HepG2 (cell line): ENCODE data around the gene AMDHD1. TPM values are rescaled to one million over a fixed set of nuclear protein-coding genes. Genes with fewer than 3 reads are reported as not detected.

ENCODE experiments used
- ARID4A ChIP-seq: sonication (generic); formaldehyde crosslinking; IDR thresholded peaks from 2 replicates; pipeline ENCODE4 v1.5.0; 2020; ENCODE audit warnings: mild to moderate bottlenecking, missing genetic modification reagents, borderline replicate concordance
- CTCF ChIP-seq: sonication (generic); formaldehyde crosslinking; IDR thresholded peaks from 2 replicates; pipeline ENCODE4 v1.5.0; 2020; ENCODE audit warnings: mild to moderate bottlenecking, missing genetic modification reagents, moderate library complexity
- ERF ChIP-seq: IDR thresholded peaks from 2 replicates; pipeline ENCODE4 v1.6.1; 2018; ENCODE audit warnings: missing biosample characterization, missing genetic modification reagents
- FOXJ3 ChIP-seq: sonication (generic); formaldehyde crosslinking; IDR thresholded peaks from 2 replicates; pipeline ENCODE4 v1.4.0; 2020; ENCODE audit warnings: missing genetic modification reagents, mild to moderate bottlenecking, borderline replicate concordance
- HOXA7 ChIP-seq: sonication (generic); formaldehyde crosslinking; IDR thresholded peaks from 2 replicates; pipeline ENCODE4 v1.8.1; 2022; ENCODE audit warnings: mild to moderate bottlenecking, missing genetic modification reagents, moderate library complexity
- PAWR ChIP-seq: sonication (generic); formaldehyde crosslinking; IDR thresholded peaks from 2 replicates; pipeline ENCODE4 v1.4.0; 2020; ENCODE audit warnings: missing genetic modification reagents, mild to moderate bottlenecking, borderline replicate concordance
- PRDM15 ChIP-seq: sonication (generic); formaldehyde crosslinking; IDR thresholded peaks from 2 replicates; pipeline ENCODE4 v1.4.0; 2020; ENCODE audit warnings: missing genetic modification reagents
- THYN1 ChIP-seq: sonication (generic); formaldehyde crosslinking; IDR thresholded peaks from 2 replicates; pipeline ENCODE4 v1.8.1; 2023; ENCODE audit warnings: low read depth, mild to moderate bottlenecking, moderate library complexity, missing genetic modification reagents, borderline replicate concordance
- ZBTB44 ChIP-seq: sonication (generic); formaldehyde crosslinking; IDR thresholded peaks from 2 replicates; pipeline ENCODE4 v1.4.0; 2020; ENCODE audit warnings: missing genetic modification reagents
- ZNF331 ChIP-seq: sonication (generic); formaldehyde crosslinking; IDR thresholded peaks from 2 replicates; pipeline ENCODE4 v1.4.0; 2020; ENCODE audit warnings: missing genetic modification reagents
- polyA plus RNA-seq, 8 experiments: library from polyadenylated mRNA; depleted of rRNA in 3 of 8; stranded (reverse) in 7 of 8; unstranded in 1 of 8; fragments of >200 nt; fragmentation: Illumina TruSeq in 4 of 8; extraction: Trizol in 4 of 8; gene quantifications; 2 replicates each; pipeline versions ENCODE4 v1.2.1 to v1.2.3, GENCODE V29; 2011 to 2016; ENCODE audit warnings: low read depth in 4 of 8, missing spikeins in 1 of 8, mixed read lengths in 1 of 8; ENCODE audit not compliant: insufficient read depth in 1 of 8
- total RNA-seq, 5 experiments: library from RNA; depleted of rRNA; stranded (reverse); fragments of >200 nt; fragmentation: Illumina TruSeq; extraction: Trizol; gene quantifications; 2 replicates each; pipeline ENCODE4 v1.2.3, GENCODE V29; 2016; ENCODE audit warnings: low read depth in 1 of 5

AMDHD1 gene
- total and polyA plus RNA-seq, 2 of the 13 experiments (the other 11 are each of a cell fraction or from before 2014, with no cell fraction given): 6.5 to 29.6 TPM

GRCh38 chr12:95998611-95999286 lies 55.6 kb downstream of the AMDHD1 start (continued):
- TF ChIP-seq ZBTB44 (CRISPR knock-in tag): no peak
- TF ChIP-seq CTCF (CRISPR knock-in tag): peak; percentile 90
- TF ChIP-seq ERF (CRISPR knock-in tag): 0 out of 2 replicates have a peak, but pooled peaks have one; percentile 29
- no peak for TF ChIP-seq THYN1 (CRISPR knock-in tag)
- TF ChIP-seq PRDM15 (CRISPR knock-in tag): no peak
- TF ChIP-seq HOXA7 (CRISPR knock-in tag): no peak
- TF ChIP-seq ARID4A (CRISPR knock-in tag): peak; percentile 21; the same call in 1 of the 2 replicates
- TF ChIP-seq ZNF331 (CRISPR knock-in tag): no peak
- TF ChIP-seq FOXJ3: no peak
- TF ChIP-seq PAWR (CRISPR knock-in tag): no peak
